WTC11 (cell line): ENCODE results near the gene SEMA4G.

ENCODE experiments used
- CREM ChIP-seq: sonication (generic); formaldehyde crosslinking; IDR thresholded peaks from 2 replicates; pipeline ENCODE4 v1.8.1; 2022; ENCODE audit warnings: mild to moderate bottlenecking, missing genetic modification reagents, moderate library complexity
- CTCF ChIP-seq: fragments of 200-600 bp; IDR thresholded peaks from 2 replicates; pipeline ENCODE4 v1.8.0; 2022; ENCODE audit warnings: antibody characterized with exemption
- MAX ChIP-seq: sonication (generic); formaldehyde crosslinking; IDR thresholded peaks from 2 replicates; pipeline ENCODE4 v1.8.0; 2022; ENCODE audit warnings: mild to moderate bottlenecking, missing genetic modification reagents
- ZBTB43 ChIP-seq: sonication (generic); formaldehyde crosslinking; IDR thresholded peaks from 2 replicates; pipeline ENCODE4 v1.8.1; 2023; ENCODE audit warnings: mild to moderate bottlenecking, missing genetic modification reagents
- ZNF512 ChIP-seq: sonication (generic); formaldehyde crosslinking; IDR thresholded peaks from 2 replicates; pipeline ENCODE4 v1.8.1; 2022; ENCODE audit warnings: missing genetic modification reagents, borderline replicate concordance
- TF ChIP-seq, protein P1 (sequence below): sonication (generic); formaldehyde crosslinking; conservative IDR thresholded peaks from 2 replicates; pipeline ENCODE4 v1.8.1; 2022; ENCODE audit warnings: mild to moderate bottlenecking, missing genetic modification reagents

- TF ChIP-seq ZNF512 (CRISPR knock-in tag) (no peak), CREM (no peak), CTCF (no peak), ZBTB43 (CRISPR knock-in tag) (no peak), MAX (CRISPR knock-in tag) (no peak)
- TF ChIP-seq, protein P1, sequence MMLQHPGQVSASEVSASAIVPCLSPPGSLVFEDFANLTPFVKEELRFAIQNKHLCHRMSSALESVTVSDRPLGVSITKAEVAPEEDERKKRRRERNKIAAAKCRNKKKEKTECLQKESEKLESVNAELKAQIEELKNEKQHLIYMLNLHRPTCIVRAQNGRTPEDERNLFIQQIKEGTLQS (CRISPR knock-in tag): no peak
These were observed 42.0 kb upstream of the SEMA4G start for GRCh38 chr10:100927266-100927665.
